PC-3 (cell line): Measurements from ENCODE around the gene PSMD1.

Experiments used
- CTCF ChIP-seq: fragments of 300-600 bp; sonication (generic); conservative IDR thresholded peaks from 2 replicates; pipeline ENCODE4 v1.5.1; 2017; ENCODE audit warnings: antibody characterized with exemption, low read depth, mild to moderate bottlenecking, low read length
- EZH2 ChIP-seq: fragments of 300-600 bp; sonication (generic); IDR thresholded peaks from one replicate; pipeline ENCODE4 v1.6.1; 2017; ENCODE audit warnings: antibody characterized with exemption, mild to moderate bottlenecking, low read length; ENCODE audit not compliant: unreplicated experiment
- EZH2phosphoT487 ChIP-seq: fragments of 300-600 bp; sonication (generic); IDR thresholded peaks from 2 replicates; pipeline ENCODE4 v1.6.1; 2018; ENCODE audit warnings: mild to moderate bottlenecking, antibody characterized with exemption, low read length, borderline replicate concordance

GRCh38 chr2:231008131-231008530 is 48.5 kb upstream of the PSMD1 start:
- no peak for TF ChIP-seq EZH2
- no peak for TF ChIP-seq CTCF
- TF ChIP-seq EZH2phosphoT487, result no peak
